PC-9 (cell line): ENCODE results near the gene HABP4. TPM values are rescaled to one million over a fixed set of nuclear protein-coding genes. Genes with fewer than 3 reads are reported as not detected.

Experiments
- BruUV-seq: library from RNA; stranded (reverse); fragments of 400-500 nt; replicated peaks from 2 replicates; lab custom pipeline; 2021; lab: Mats Ljungman, UMichigan
- CTCF ChIA-PET: fragments of 300-600 bp; sonication (Branson Sonifier 250); formaldehyde crosslinking; loops from one replicate; lab custom pipeline; 2022; ENCODE audit warnings: antibody characterized with exemption; lab: Charles Lee
- POLR2A ChIA-PET: fragments of 300-600 bp; sonication (Branson Sonifier 250); formaldehyde crosslinking; loops from one replicate; lab custom pipeline; 2022; ENCODE audit warnings: antibody characterized with exemption; ENCODE audit not compliant: unreplicated experiment; lab: Charles Lee
- DNase-seq, 2 experiments: peaks; one replicate each; pipeline versions ENCODE4 v3.0.0 to v3.0.0-alpha.2; 2015 to 2022; ENCODE audit warnings: mixed read lengths in 1 of 2
- H2AFZ ChIP-seq: fragments of 200-600 bp; sonication (generic); 2 replicates; pipeline ENCODE4 v1.8.1; 2017; ENCODE audit warnings: antibody characterized with exemption
- H3F3A ChIP-seq: fragments of 200-600 bp; sonication (generic); 2 replicates; pipeline ENCODE4 v1.8.1; 2017; ENCODE audit warnings: antibody characterized with exemption, mild to moderate bottlenecking, low read depth; ENCODE audit not compliant: insufficient read depth
- H3K27ac ChIP-seq: fragments of 200-600 bp; sonication (generic); 2 replicates; pipeline ENCODE4 v1.6.1; 2016; ENCODE audit warnings: mixed run types
- H3K27me3 ChIP-seq: fragments of 200-600 bp; sonication (generic); 2 replicates; pipeline ENCODE4 v1.6.1; 2016; ENCODE audit warnings: low read depth, mixed run types; ENCODE audit not compliant: insufficient read depth
- H3K36me3 ChIP-seq: fragments of 200-600 bp; sonication (generic); 2 replicates; pipeline ENCODE4 v1.6.1; 2016; ENCODE audit warnings: low read depth, mixed run types
- H3K4me1 ChIP-seq: fragments of 200-600 bp; sonication (generic); replicated peaks from 2 replicates; pipeline ENCODE4 v1.6.1; 2016; ENCODE audit warnings: mixed run types; ENCODE audit not compliant: insufficient read depth
- H3K4me2 ChIP-seq: fragments of 200-600 bp; sonication (generic); 2 replicates; pipeline ENCODE4 v1.6.1; 2017; ENCODE audit warnings: mixed run types
- H3K4me3 ChIP-seq: fragments of 200-600 bp; sonication (generic); 2 replicates; pipeline ENCODE4 v1.6.1; 2016; ENCODE audit warnings: mixed run types
- H3K79me2 ChIP-seq: fragments of 200-600 bp; sonication (generic); 2 replicates; pipeline ENCODE4 v1.6.1; 2017; ENCODE audit warnings: low read depth, mixed run types
- H3K9me2 ChIP-seq: fragments of 200-600 bp; sonication (generic); 2 replicates; pipeline ENCODE4 v1.8.1; 2017; ENCODE audit warnings: mild to moderate bottlenecking; ENCODE audit not compliant: insufficient read depth
- H3K9me3 ChIP-seq: fragments of 200-600 bp; sonication (generic); 2 replicates; pipeline ENCODE4 v1.8.1; 2016; ENCODE audit warnings: low read depth; ENCODE audit not compliant: insufficient read depth
- H4K20me1 ChIP-seq: fragments of 200-600 bp; sonication (generic); 2 replicates; pipeline ENCODE4 v1.8.1; 2017; ENCODE audit not compliant: insufficient read depth
- EZH2 ChIP-seq: fragments of 200-600 bp; sonication (generic); IDR thresholded peaks from 2 replicates; pipeline ENCODE4 v1.8.0; 2017; ENCODE audit warnings: antibody characterized with exemption, low read depth
- intact Hi-C: fragments of 100-400 bp; cut with micrococcal nuclease; formaldehyde crosslinking; loops from one replicate; pipeline ENCODE4 v1.10.0; 2022; ENCODE audit not compliant: unreplicated experiment
- total RNA-seq: library from RNA; stranded (reverse); gene quantifications from 2 replicates; pipeline ENCODE4 v1.2.3, GENCODE V29; 2021
- TF ChIP-seq, protein P1 (sequence below): fragments of 200-600 bp; sonication (generic); conservative IDR thresholded peaks from 2 replicates; pipeline ENCODE4 v1.6.1; 2017; ENCODE audit warnings: mixed run types, antibody characterized with exemption, mild to moderate bottlenecking, moderate library complexity

HABP4 gene
- total RNA-seq, 1 experiment from 2014 or later = 8.1 TPM

DNA sequence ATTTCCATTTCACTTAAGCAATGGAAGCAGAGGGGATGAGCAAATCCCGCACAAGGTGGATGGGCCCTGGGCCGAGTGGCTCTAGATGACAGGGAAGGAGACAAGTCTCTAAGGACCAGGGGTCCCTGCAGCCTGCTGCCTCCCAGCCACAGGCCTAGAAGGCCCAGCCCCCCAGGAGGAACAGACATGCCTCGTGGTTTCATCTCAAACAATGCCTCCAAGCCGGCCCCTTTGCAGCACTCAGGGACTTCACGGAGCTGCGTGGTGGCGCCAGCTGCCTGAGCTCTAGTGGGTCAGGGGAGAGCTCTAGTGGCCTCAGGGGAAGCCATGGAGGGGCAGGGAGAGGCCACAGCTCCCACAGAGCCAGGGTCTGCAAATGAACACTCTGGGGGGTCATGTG, 48.8 kb downstream of the HABP4 start:
- no peak for DNase-seq
- TF ChIP-seq, protein P1, sequence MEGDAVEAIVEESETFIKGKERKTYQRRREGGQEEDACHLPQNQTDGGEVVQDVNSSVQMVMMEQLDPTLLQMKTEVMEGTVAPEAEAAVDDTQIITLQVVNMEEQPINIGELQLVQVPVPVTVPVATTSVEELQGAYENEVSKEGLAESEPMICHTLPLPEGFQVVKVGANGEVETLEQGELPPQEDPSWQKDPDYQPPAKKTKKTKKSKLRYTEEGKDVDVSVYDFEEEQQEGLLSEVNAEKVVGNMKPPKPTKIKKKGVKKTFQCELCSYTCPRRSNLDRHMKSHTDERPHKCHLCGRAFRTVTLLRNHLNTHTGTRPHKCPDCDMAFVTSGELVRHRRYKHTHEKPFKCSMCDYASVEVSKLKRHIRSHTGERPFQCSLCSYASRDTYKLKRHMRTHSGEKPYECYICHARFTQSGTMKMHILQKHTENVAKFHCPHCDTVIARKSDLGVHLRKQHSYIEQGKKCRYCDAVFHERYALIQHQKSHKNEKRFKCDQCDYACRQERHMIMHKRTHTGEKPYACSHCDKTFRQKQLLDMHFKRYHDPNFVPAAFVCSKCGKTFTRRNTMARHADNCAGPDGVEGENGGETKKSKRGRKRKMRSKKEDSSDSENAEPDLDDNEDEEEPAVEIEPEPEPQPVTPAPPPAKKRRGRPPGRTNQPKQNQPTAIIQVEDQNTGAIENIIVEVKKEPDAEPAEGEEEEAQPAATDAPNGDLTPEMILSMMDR = no peak
- TF ChIP-seq EZH2 = no peak
- Histone ChIP-seq H3K4me2 (no peak overlapping the region), H3K9me3 (no peaks in the 10 kb centered on the region), H3K9me2 (no peaks in the 10 kb centered on the region), H3K27me3 (no peaks in the 10 kb centered on the region), H3K79me2 (no peaks in the 10 kb centered on the region), H3F3A (no peaks in the 10 kb centered on the region), H4K20me1 (no peaks in the 10 kb centered on the region), H3K4me1 (no peaks in the 10 kb centered on the region; the same call in 1 of the 2 replicates), H3K36me3 (no peaks in the 10 kb centered on the region), H3K27ac (no peak overlapping the region), H3K4me3 (no peak overlapping the region), H2AFZ (no peak overlapping the region)
- ChIA-PET CTCF (no interaction called here), POLR2A (no interaction called here)
- BruUV-seq = no TSS peak
- intact Hi-C loops = no loop called here

DNA sequence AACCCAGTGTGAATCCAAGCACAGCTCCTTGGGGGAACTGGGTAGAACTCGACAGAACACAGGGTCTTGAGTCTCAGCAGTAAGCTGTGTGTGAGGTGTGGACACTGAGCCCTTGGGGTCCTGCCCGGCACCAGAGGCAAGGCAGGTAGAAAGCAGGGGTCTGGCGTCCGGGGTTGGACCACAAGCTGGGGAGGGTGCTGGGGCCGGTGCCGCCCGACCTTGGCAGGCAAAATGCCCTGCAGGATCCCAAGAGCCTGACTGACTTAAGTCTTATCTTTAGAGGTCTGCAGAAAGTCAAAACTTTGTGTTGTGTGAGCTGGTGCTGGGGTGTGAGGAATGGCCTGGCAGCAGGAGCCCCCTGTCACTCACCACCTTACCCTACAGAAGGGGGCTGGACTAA, 49.3 kb downstream of the HABP4 start:
- CTCF ChIA-PET = no interaction called here
- BruUV-seq = no TSS peak
- H3K27ac ChIP-seq = no peak overlapping the region
- H3K9me2 ChIP-seq = no peaks in the 10 kb centered on the region
- no peaks in the 10 kb centered on the region for H3K36me3 ChIP-seq
- POLR2A ChIA-PET = no interaction called here
- H4K20me1 ChIP-seq = no peaks in the 10 kb centered on the region
- no peak overlapping the region for H3K4me2 ChIP-seq
- no peaks in the 10 kb centered on the region for H3K9me3 ChIP-seq
- no peak for DNase-seq
- no peaks in the 10 kb centered on the region for H3K79me2 ChIP-seq
- intact Hi-C loops = no loop called here
- no peaks in the 10 kb centered on the region; the same call in 1 of the 2 replicates for H3K4me1 ChIP-seq
- TF ChIP-seq EZH2 = no peak
- TF ChIP-seq, protein P1 = no peak
- H3K4me3 ChIP-seq = no peak overlapping the region
- no peaks in the 10 kb centered on the region for H3K27me3 ChIP-seq
- H2AFZ ChIP-seq = no peak overlapping the region
- no peaks in the 10 kb centered on the region for H3F3A ChIP-seq

GRCh38 chr9:96500696-96501632, 51.0 kb downstream of the HABP4 start:
- CTCF ChIA-PET = no interaction called here
- no peaks in the 10 kb centered on the region for H4K20me1 ChIP-seq
- intact Hi-C loops = no loop called here

More at GRCh38 chr9:96500696-96501632, 51.0 kb downstream of the HABP4 start:
- H3F3A ChIP-seq = no peaks in the 10 kb centered on the region
- no peak overlapping the region for H3K27ac ChIP-seq
- no TSS peak for BruUV-seq
- no peaks in the 10 kb centered on the region for H3K36me3 ChIP-seq
- no peaks in the 10 kb centered on the region for H3K9me3 ChIP-seq
- H3K27me3 ChIP-seq = no peaks in the 10 kb centered on the region
- POLR2A ChIA-PET = no interaction called here
- TF ChIP-seq, protein P1 = no peak
- no peak for TF ChIP-seq EZH2
- no peaks in the 10 kb centered on the region; the same call in 1 of the 2 replicates for H3K4me1 ChIP-seq
- no peak overlapping the region for H3K4me3 ChIP-seq
- no peaks in the 10 kb centered on the region for H3K9me2 ChIP-seq
- H3K4me2 ChIP-seq = no peak overlapping the region
- H3K79me2 ChIP-seq = no peaks in the 10 kb centered on the region
- no peak overlapping the region for H2AFZ ChIP-seq
- no peak for DNase-seq
